Measurements from ENCODE around the gene AMBRA1.
A peak's percentile ranks its signal among the peaks of the same experiment; 100 is the strongest.

The AMBRA1 gene

GRCh38 chr11:46564459-46564858 lies 29.4 kb downstream of the AMBRA1 start:
- DNase-seq = no peak

DNA sequence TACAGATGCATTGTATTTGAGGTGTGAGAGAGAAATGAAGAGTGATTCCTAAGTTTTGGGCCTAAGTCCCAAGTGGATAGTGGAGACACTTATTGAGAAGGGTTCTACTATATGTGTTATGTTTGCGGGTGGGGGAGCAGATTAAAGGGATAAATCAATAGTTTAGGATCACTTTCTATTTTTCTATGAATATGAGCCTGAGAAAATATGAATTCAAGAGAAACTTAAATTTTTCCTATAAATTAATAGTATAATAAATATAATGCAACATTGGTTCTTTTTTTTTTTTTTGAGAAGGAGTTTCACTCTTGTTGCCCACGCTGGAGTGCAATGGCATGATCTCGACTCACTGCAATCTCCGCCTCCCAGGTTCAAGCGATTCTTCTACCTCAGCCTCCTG lies 31.3 kb downstream of the AMBRA1 start:
- DNase-seq = no peak

DNA sequence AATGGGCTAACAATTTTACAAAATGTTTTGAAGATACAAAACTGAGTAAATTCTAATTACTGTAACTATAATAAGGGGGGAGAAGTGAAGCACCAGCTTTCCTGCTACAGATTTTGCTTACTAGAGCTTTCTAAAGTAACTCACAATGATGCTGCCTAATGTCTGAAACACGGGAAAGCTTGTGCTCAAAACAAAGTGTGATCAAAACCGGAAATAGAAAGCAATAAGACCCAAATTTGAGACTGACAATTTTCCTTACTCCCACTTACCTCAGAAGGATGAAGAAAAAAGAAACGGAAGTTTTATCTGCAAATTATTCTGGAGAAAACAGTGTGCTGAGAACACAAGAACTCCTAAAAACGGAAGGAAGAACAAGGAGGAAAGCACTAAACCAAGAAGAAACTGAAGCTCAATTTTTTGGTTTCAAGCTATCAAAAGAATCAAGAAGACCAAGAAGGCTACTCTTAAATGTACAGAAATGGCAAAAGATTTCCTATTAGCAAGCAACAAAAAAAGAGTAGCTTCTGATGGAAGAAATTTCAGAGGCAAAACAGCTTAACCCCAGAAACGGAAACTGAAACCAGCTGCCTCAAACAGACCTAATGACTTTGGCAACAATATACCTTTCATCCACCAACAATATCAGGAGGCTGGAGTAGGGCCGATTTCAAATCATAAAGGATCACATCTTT lies 33.4 kb downstream of the AMBRA1 start:
- DNase-seq = peak; percentile 8

DNA sequence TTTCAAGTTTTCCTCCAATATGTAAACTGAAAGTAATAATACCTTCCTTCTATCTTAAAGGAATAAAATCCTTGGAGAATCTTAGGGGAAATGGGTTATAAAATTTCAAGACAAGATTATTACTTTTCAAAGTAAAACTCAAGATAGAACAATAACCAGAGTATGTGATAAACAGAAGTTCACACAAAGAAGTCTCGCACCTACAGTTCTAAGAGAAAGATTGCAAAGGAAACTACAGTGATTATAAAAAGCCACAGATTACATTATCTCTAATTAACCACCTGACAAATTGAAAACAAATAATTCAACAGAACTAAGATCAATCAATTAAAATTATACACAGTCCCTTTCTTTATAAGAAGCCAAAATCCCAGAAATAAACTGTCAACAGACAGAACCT lies 34.0 kb downstream of the AMBRA1 start:
- DNase-seq = no peak

- DNase-seq = no peak
Measured at GRCh38 chr11:46557684-46558151, 36.1 kb downstream of the AMBRA1 start.

DNA sequence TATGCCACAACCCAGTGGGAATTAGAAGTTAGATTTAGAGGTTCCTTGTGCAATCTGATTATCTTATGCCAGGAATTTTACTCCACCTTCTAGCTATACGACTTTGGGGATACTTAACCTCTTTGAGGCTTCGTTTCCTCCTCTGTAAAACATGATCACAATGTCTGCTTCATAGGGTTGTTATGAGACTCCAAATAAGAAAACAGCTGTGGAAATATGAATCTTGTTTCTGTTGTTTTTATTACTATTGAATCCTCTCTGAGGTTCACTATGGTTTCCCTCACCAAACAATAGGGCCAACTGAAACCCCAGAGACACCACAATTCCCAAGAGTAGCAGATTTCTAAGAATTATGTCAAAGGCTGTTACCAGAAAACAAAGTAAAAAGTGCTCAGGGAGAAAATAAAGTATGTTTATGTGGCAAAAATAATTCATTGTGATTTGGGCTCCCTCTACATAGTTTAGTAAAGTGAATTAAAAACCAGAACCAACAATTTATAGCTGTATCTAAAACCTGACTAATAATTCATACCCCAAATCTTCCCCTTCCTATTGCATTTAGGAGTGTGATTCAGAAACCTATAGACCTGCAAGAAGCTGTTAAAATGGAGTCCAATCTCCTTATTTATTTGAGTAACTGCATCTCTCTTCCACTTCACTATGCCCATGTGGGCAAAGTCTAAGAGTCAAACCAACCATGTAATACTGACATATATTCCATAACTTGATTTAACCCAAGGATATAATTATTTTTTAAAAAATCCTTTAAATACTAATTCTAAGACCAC lies 38.4 kb downstream of the AMBRA1 start:
- DNase-seq = no peak

DNA sequence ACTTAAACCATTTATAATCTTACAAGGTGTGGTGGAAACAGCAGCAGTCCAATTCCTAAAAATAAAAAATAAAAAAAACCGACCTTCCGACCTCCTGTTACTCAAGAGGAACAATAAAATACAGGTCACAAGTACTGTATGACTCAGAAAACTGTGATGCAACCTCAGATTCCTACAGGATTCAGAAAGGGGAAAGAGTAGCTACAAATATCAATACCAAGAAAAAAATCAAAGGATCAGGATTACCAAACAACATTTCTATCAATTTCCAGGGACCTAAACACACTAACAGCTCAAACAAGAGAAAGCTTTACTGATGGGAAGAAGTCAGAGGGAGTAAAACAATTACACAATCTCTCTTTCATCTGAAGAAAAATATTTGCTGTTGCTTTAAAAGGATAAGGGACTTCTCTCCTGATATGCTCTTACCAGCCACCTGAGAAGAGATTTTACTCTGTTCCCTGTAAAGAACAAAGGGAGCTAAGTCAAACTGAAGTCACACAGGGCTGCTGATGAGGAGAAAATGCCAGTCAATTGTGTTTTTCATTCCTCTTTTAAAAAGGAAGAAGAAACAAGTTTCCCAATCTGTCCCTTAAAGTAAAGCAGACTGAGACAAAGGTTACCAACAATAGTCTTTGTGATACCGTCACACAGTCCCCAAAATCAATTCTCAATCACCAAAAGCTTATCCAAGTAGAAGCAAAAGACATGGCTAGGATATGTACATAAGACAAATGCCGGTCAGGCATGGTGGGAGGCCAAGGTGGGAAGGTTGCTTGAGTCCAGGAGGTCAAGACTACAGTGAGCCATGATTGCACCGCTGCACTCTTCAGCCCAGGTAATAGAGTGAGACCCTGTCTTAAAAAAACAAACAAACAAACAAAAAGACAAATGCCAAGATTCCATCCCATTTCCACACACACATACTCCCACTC lies 39.3 kb downstream of the AMBRA1 start:
- no peak for DNase-seq

GRCh38 chr11:46553814-46554212 lies 40.0 kb downstream of the AMBRA1 start:
- no peak for DNase-seq

DNA sequence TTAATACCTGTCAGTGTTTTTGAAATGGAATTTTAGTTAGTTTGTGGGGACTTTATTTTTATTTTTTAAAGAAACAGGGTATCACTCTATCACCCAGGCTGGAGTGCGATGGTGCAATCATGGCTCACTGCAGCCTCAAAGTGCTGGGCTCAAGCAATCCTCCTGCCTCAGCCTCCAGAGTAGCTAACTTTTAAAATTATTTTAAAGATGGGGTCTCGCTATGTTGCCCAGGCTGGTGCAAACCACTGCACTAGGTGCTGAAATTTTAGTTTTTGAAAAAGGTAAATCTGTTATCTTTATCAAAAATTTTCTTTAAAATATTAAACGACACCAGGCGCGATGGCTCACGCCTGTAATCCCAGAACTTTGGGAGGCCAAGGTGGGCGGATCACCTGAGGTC lies 42.6 kb downstream of the AMBRA1 start:
- DNase-seq = no peak

DNA sequence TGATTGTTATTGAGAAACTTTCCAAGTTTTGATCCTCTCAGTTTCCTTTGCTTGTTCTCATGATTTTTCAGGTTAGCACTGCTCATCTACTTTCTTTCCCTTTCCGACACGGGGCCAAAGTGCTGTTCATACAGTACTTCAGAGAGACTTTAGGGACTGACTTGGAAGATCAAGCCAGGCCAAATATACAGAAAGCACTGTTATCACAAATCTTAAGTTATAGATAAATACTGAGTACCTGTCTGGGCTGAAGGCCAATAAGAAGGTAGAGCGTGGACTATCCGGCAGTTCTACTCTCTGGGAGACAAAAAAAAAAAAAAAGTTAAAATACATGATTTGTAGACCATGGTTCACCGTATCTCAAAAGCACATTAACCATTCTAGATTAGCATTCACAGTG lies 46.2 kb downstream of the AMBRA1 start:
- no peak for DNase-seq

GRCh38 chr11:46543564-46543963 lies 50.3 kb downstream of the AMBRA1 start:
- no peak for DNase-seq

- no peak for DNase-seq
Measured at GRCh38 chr11:46541593-46542371, 52.0 kb downstream of the AMBRA1 start.

- DNase-seq = no peak
Measured at GRCh38 chr11:46540807-46541206, 53.0 kb downstream of the AMBRA1 start.

DNA sequence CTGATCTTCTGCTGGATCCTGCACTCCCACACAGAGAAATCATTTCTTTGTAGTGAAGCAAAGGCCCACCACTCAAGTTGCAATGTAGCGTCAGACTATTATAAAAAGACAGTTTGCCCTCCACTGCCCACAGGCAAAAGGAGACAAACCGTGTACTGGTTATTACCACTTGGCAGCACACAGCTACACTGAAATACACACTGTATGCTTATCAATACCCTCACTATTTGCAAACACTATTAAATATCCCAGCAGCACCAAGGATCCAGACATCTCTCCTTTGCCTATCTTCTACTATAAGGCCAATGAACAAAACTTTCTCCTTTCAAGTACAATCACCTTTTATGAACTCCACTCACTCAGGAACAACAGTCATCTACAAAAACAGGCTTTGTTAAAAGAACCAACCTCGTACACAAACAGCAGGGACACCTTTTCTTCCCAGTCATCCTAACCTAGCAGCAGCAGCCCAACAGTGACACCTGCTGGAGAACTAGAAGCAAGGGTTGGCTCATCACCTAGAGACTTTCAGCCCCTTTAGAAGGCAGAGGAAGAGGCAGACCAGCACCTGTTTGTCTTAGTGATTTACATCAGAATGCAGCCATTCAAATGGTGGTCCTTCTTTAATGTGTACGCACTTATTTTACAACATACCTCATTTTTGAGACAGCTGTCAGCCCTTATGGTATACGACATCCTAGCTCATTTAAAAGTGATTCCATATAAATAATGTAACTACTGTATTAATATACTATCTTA lies 56.1 kb downstream of the AMBRA1 start:
- DNase-seq = peak; percentile 46

- no peak for DNase-seq
Measured at GRCh38 chr11:46537121-46537520, 56.7 kb downstream of the AMBRA1 start.

GRCh38 chr11:46535688-46536087 lies 58.1 kb downstream of the AMBRA1 start:
- no peak for DNase-seq

DNA sequence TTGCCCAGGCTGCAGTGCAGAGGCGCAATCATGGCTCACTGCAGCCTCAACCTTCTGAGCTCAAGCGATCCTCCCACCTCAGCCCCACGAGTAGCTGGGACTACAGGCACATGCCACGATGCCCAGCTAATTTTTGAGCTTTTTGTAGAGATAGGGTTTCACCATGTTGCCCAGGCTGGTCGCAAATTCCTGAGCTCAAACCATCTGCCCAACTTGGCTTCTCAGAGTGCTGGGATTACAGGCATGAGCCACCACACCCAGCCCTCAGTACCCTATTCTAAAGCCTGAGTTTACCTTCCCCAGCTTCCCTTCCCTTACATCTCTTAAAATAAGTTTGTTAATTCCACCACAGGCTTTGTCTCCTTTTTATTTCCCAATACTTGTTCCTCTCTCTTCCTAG lies 59.1 kb downstream of the AMBRA1 start:
- no peak for DNase-seq

DNA sequence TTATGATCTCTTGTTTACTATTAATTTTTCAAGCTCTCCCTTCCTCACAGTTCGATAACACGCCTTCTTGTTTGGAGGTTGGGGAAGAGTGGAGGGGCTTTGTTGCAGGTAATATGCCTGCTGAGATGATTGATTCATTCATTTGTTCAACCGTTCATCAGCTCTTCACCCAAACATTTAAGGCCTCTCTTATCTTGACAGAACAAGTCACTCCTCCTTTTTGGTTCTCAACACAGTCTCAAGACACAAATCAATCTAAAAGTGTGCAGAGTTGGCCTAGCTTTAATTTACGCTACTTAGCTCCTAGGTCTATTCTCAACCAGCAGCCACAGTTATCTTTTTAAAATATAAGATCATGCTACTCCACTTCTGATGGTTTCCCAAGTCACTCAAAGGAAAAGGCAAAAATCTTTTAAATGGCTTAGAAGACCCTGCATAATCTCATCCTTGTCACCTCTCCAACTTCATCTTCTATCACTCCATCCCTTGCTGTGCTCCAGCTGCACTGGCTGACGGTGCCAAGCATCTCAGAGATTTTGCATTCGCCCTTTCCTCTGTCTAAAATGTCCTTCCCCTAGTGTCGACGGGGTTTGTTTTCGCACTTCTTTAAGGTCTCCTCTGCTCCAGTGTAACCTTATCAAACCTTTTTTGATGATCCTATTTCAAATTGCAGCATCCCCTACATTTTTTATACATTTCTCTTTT lies 60.3 kb downstream of the AMBRA1 start:
- DNase-seq = no peak

GRCh38 chr11:46529928-46530574 lies 63.8 kb downstream of the AMBRA1 start:
- DNase-seq = no peak

- peak; percentile 77 for DNase-seq
Measured at GRCh38 chr11:46529095-46529905, 64.5 kb downstream of the AMBRA1 start.

Measured in activated gamma-delta T cell treated with Interleukin-2 at 50 U/mL for 16 hours (primary cell).